A549 (cell line): ENCODE data around the gene PRRC1. TPM values are rescaled to one million over a fixed set of nuclear protein-coding genes. Genes with fewer than 3 reads are reported as not detected.

Experiments used
- ATAC-seq, 2 experiments: fragments of 200-7000 bp in 1 of 2; fragments of >200 bp in 1 of 2; cut with Nextera tagmentation in 1 of 2; cut with Tn5 transposase in 1 of 2; 3 replicates each; pipeline versions ENCODE4 v1.8.0 to v1.9.1; 2018 to 2020; ENCODE audit warnings: mild to moderate bottlenecking in 1 of 2, moderate library complexity in 1 of 2
- CTCF ChIA-PET: fragments of 300-600 bp; sonication (Branson Sonifier 250); formaldehyde crosslinking; extraction: SDS; loops from one replicate; lab custom pipeline; 2021; ENCODE audit warnings: antibody characterized with exemption, inconsistent platforms; lab: Yijun Ruan, JAX
- POLR2A ChIA-PET: fragments of 350-600 bp; formaldehyde crosslinking; extraction: SDS; loops from one replicate; lab custom pipeline; 2021; ENCODE audit warnings: antibody characterized with exemption, inconsistent platforms; lab: Yijun Ruan, JAX
- DNase-seq, 2 experiments: peaks; one replicate each; pipeline versions ENCODE4 v3.0.0 to v3.0.0-alpha.2; 2011 to 2016; ENCODE audit warnings: low read depth in 1 of 2, low spot score in 1 of 2
- FAIRE-seq: peaks from 2 replicates; lab custom pipeline; 2011; peaks lifted over from hg19 to GRCh38; lab: Jason Lieb, UNC
- H3K27ac ChIP-seq, 2 experiments: fragments of >200 bp; sonication (Bioruptor Twin); formaldehyde crosslinking; 3 replicates each; pipeline ENCODE4 v1.5.1; 2016 to 2017
- H3K4me1 ChIP-seq: fragments of >200 bp; sonication (Bioruptor Twin); formaldehyde crosslinking; 3 replicates; pipeline ENCODE4 v1.6.1; 2016
- H3K4me2 ChIP-seq: fragments of >200 bp; sonication (Bioruptor Twin); formaldehyde crosslinking; 3 replicates; pipeline ENCODE4 v1.6.1; 2016
- H3K4me3 ChIP-seq: fragments of >200 bp; sonication (Bioruptor Twin); formaldehyde crosslinking; 3 replicates; pipeline ENCODE4 v1.5.1; 2016
- H3K9me3 ChIP-seq: fragments of >200 bp; sonication (Bioruptor Twin); formaldehyde crosslinking; 3 replicates; pipeline ENCODE4 v1.6.1; 2016
- CBX8 ChIP-seq: fragments of 200-600 bp; sonication (generic); IDR thresholded peaks from 2 replicates; pipeline ENCODE4 v1.6.1; 2016
- CHD2 ChIP-seq: fragments of 150-350 bp; IDR thresholded peaks from 2 replicates; pipeline ENCODE4 v1.6.1; 2014; ENCODE audit warnings: low read length; ENCODE audit not compliant: partially characterized antibody
- CHD4 ChIP-seq: fragments of 200-600 bp; sonication (generic); IDR thresholded peaks from 2 replicates; pipeline ENCODE4 v1.6.1; 2016; ENCODE audit warnings: antibody characterized with exemption, mild to moderate bottlenecking, borderline replicate concordance
- EHMT2 ChIP-seq: fragments of 200-600 bp; sonication (generic); IDR thresholded peaks from 2 replicates; pipeline ENCODE4 v1.6.1; 2016; ENCODE audit warnings: antibody characterized with exemption, low read depth, mild to moderate bottlenecking, moderate library complexity
- EP300 ChIP-seq, 2 experiments: fragments of >200 bp; sonication (Bioruptor Twin); formaldehyde crosslinking; IDR thresholded peaks; 2 replicates in 1 of 2; 3 replicates in 1 of 2; pipeline ENCODE4 v1.6.1; 2016 to 2017
- ESRRA ChIP-seq: fragments of 150-350 bp; IDR thresholded peaks from 2 replicates; pipeline ENCODE4 v1.6.1; 2014; ENCODE audit warnings: mild to moderate bottlenecking, low read length, borderline replicate concordance
- FOXS1 ChIP-seq: fragments of 250-450 bp; sonication (Bioruptor Pico); IDR thresholded peaks from 2 replicates; pipeline ENCODE4 v1.5.0; 2020; ENCODE audit warnings: mild to moderate bottlenecking, moderate library complexity
- HDAC2 ChIP-seq: fragments of 200-600 bp; sonication (generic); IDR thresholded peaks from 2 replicates; pipeline ENCODE4 v1.6.1; 2016
- HOXB13 ChIP-seq: fragments of 250-450 bp; sonication (Bioruptor Pico); IDR thresholded peaks from 2 replicates; pipeline ENCODE4 v1.5.0; 2020; ENCODE audit warnings: low read depth, mild to moderate bottlenecking, moderate library complexity
- JUN ChIP-seq, 2 experiments: fragments of >200 bp; sonication (Bioruptor Twin); formaldehyde crosslinking; IDR thresholded peaks; 2 replicates in 1 of 2; 3 replicates in 1 of 2; pipeline ENCODE4 v1.6.1; 2016 to 2017
- KDM5A ChIP-seq: fragments of 200-600 bp; sonication (generic); IDR thresholded peaks from 2 replicates; pipeline ENCODE4 v1.6.1; 2016; ENCODE audit warnings: antibody characterized with exemption, mild to moderate bottlenecking
- NFE2L2 ChIP-seq: fragments of 150-350 bp; conservative IDR thresholded peaks from 2 replicates; pipeline ENCODE4 v1.6.1; 2014; ENCODE audit warnings: low read length
- NPAS2 ChIP-seq: fragments of 250-450 bp; sonication (Bioruptor Pico); IDR thresholded peaks from 2 replicates; pipeline ENCODE4 v1.8.0; 2022; ENCODE audit warnings: mild to moderate bottlenecking, moderate library complexity, borderline replicate concordance
- PHF8 ChIP-seq: fragments of 200-600 bp; sonication (generic); IDR thresholded peaks from 2 replicates; pipeline ENCODE4 v1.6.1; 2016; ENCODE audit warnings: low read depth, mild to moderate bottlenecking, antibody characterized with exemption, moderate library complexity, borderline replicate concordance
- RAD21 ChIP-seq, 2 experiments: fragments of >200 bp in 1 of 2; sonication (Bioruptor Twin) in 1 of 2; formaldehyde crosslinking in 1 of 2; IDR thresholded peaks in 1 of 2; conservative IDR thresholded peaks in 1 of 2; 2 replicates in 1 of 2; 3 replicates in 1 of 2; pipeline ENCODE4 v1.6.1; 2012 to 2018; ENCODE audit warnings: inconsistent platforms in 1 of 2
- SMC3 ChIP-seq: fragments of >200 bp; sonication (Bioruptor Twin); formaldehyde crosslinking; IDR thresholded peaks from 3 replicates; pipeline ENCODE4 v1.6.1; 2018; ENCODE audit warnings: inconsistent platforms
- ZC3H11A ChIP-seq: fragments of 450-650 bp; IDR thresholded peaks from 2 replicates; pipeline ENCODE4 v1.6.1; 2014; ENCODE audit warnings: antibody characterized with exemption, mild to moderate bottlenecking
- ZFP36 ChIP-seq: fragments of 450-650 bp; IDR thresholded peaks from 2 replicates; pipeline ENCODE4 v1.6.1; 2014; ENCODE audit warnings: borderline replicate concordance; ENCODE audit not compliant: partially characterized antibody
- ZNF302 ChIP-seq: fragments of 250-450 bp; sonication (Bioruptor Pico); IDR thresholded peaks from 2 replicates; pipeline ENCODE4 v1.9.0; 2021; ENCODE audit warnings: inconsistent platforms, mild to moderate bottlenecking, moderate library complexity
- WGBS: methylation state at CpG from one replicate; pipeline ENCODE4 v1.1.6; 2017; ENCODE audit errors: missing lambda C conversion rate; 5-methylcytosine and 5-hydroxymethylcytosine counted together
- polyA plus RNA-seq, 4 experiments: library from polyadenylated mRNA; depleted of rRNA in 3 of 4; stranded (reverse); fragments of >200 nt; fragmentation: RNase III in 1 of 4; extraction: RNeasy Plus Mini Kit Qiagen cat#74134 plus additional on column Dnase treatment in 1 of 4; gene quantifications; 2 replicates in 3 of 4; 3 replicates in 1 of 4; pipeline ENCODE4 v1.2.3, GENCODE V29; 2011 to 2017
- TF ChIP-seq, protein P1 (sequence below): IDR thresholded peaks from 2 replicates; pipeline ENCODE4 v1.6.1; 2012
- TF ChIP-seq, protein P2 (sequence below): fragments of >200 bp; sonication (Bioruptor Twin); formaldehyde crosslinking; IDR thresholded peaks from 3 replicates; pipeline ENCODE4 v1.6.1; 2016
- TF ChIP-seq, protein P3 (sequence below): fragments of >200 bp; sonication (Bioruptor Twin); formaldehyde crosslinking; IDR thresholded peaks from 3 replicates; pipeline ENCODE4 v1.5.1; 2016

The PRRC1 gene
- polyA plus RNA-seq, 2 of the 4 experiments (the other 2 are of a cell fraction): 40.7 to 82.2 TPM

DNA sequence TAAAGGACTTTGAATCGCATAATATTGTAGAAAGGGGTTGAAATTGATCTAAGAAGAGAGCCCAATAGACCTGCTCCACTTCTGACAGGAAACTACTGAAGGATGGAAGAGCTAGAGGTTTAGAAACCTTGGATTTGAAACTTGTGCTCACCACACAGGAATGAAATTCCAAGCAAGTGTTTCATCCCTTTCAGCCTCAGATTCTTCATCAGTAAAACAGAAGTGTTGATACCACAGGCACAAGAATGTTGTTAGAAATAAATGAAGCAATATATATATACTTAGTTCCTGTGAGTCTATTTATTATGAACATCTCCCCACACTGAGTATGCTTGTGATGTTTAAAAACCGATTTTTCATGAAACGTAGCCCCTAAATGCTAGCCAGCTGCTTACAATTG, 43.8 kb downstream of the PRRC1 start:
- Histone ChIP-seq H3K4me1 (no peaks in the 10 kb centered on the region), H3K27ac (no peak overlapping the region), H3K4me3 (no peak overlapping the region), H3K4me2 (no peak overlapping the region), H3K9me3 (no peaks in the 10 kb centered on the region)
- WGBS: 76% methylated on average over 3 of the region's 3 CpGs
- TF ChIP-seq FOXS1 (CRISPR knock-in tag): no peak
- no peak for TF ChIP-seq HOXB13 (CRISPR knock-in tag)
- TF ChIP-seq EHMT2: no peak
- TF ChIP-seq CHD4: no peak
- TF ChIP-seq, protein P1, sequence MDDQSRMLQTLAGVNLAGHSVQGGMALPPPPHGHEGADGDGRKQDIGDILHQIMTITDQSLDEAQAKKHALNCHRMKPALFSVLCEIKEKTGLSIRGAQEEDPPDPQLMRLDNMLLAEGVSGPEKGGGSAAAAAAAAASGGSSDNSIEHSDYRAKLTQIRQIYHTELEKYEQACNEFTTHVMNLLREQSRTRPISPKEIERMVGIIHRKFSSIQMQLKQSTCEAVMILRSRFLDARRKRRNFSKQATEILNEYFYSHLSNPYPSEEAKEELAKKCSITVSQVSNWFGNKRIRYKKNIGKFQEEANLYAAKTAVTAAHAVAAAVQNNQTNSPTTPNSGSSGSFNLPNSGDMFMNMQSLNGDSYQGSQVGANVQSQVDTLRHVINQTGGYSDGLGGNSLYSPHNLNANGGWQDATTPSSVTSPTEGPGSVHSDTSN: no peak
- no peak for TF ChIP-seq EP300 (IDR thresholded peaks at IDR 0.05)
- no peak for TF ChIP-seq ESRRA
- TF ChIP-seq, protein P2, sequence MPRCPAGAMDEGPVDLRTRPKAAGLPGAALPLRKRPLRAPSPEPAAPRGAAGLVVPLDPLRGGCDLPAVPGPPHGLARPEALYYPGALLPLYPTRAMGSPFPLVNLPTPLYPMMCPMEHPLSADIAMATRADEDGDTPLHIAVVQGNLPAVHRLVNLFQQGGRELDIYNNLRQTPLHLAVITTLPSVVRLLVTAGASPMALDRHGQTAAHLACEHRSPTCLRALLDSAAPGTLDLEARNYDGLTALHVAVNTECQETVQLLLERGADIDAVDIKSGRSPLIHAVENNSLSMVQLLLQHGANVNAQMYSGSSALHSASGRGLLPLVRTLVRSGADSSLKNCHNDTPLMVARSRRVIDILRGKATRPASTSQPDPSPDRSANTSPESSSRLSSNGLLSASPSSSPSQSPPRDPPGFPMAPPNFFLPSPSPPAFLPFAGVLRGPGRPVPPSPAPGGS: no peak
- TF ChIP-seq KDM5A: no peak
- TF ChIP-seq ZFP36: no peak
- no peak for TF ChIP-seq PHF8
- no peak for TF ChIP-seq ZC3H11A
- TF ChIP-seq NPAS2 (CRISPR knock-in tag): no peak
- TF ChIP-seq CHD2: no peak
- no peak for TF ChIP-seq ZNF302 (CRISPR knock-in tag)
- no peak for TF ChIP-seq JUN (IDR thresholded peaks at IDR 0.05)
- TF ChIP-seq HDAC2: no peak
- TF ChIP-seq NFE2L2: no peak
- TF ChIP-seq SMC3: no peak
- DNase-seq (no peak), FAIRE-seq (no peak), ATAC-seq (no peak)
- CTCF ChIA-PET: interaction anchor here (1.9 to 3.3 kb wide), 2 partner anchors 11 to 640 kb away, joined by 6 to 17 read pairs; no protein-coding TSS in a partner anchor
- POLR2A ChIA-PET: no interaction called here

DNA sequence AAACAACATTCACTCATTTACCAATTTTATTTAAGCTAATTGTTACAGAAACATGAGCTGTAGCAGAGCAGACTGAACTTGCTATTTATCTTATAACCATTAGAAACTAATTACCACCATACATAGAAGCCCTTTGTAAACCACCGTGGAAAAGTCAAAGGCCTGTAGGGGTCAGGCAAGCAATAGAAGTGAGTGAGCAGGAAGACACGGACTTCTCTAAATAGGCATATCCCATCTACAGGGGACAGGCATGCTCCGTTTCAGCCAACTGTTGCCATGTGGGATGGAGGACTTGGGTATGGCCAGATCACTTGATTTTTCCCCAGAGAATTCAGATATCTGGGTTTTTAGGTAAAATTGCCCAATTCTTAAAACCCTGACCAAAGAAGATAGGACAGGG, 44.8 kb downstream of the PRRC1 start:
- no peak overlapping the region for H3K27ac ChIP-seq
- ChIA-PET POLR2A (no interaction called here), CTCF (interaction anchor here (1.9 to 3.3 kb wide), 2 partner anchors 12 to 639 kb away, joined by 6 to 17 read pairs; no protein-coding TSS in a partner anchor)
- no peak overlapping the region for H3K4me3 ChIP-seq
- no peaks in the 10 kb centered on the region for H3K9me3 ChIP-seq
- DNase-seq: peak in 1 of 2 experiments; percentile 29
- H3K4me2 ChIP-seq: no peak overlapping the region
- H3K4me1 ChIP-seq: no peaks in the 10 kb centered on the region
- ATAC-seq: peak; percentile 74 to 79
- WGBS: 31% methylated on average over 3 of the region's 3 CpGs
- TF ChIP-seq RAD21 (conservative IDR thresholded peaks at IDR 0.05 in 1 of 2, IDR thresholded peaks at IDR 0.05 in 1 of 2): peak; percentile 30 to 40; a peak in 3 of 5 replicates
- TF ChIP-seq CBX8: no peak
- TF ChIP-seq, protein P3, sequence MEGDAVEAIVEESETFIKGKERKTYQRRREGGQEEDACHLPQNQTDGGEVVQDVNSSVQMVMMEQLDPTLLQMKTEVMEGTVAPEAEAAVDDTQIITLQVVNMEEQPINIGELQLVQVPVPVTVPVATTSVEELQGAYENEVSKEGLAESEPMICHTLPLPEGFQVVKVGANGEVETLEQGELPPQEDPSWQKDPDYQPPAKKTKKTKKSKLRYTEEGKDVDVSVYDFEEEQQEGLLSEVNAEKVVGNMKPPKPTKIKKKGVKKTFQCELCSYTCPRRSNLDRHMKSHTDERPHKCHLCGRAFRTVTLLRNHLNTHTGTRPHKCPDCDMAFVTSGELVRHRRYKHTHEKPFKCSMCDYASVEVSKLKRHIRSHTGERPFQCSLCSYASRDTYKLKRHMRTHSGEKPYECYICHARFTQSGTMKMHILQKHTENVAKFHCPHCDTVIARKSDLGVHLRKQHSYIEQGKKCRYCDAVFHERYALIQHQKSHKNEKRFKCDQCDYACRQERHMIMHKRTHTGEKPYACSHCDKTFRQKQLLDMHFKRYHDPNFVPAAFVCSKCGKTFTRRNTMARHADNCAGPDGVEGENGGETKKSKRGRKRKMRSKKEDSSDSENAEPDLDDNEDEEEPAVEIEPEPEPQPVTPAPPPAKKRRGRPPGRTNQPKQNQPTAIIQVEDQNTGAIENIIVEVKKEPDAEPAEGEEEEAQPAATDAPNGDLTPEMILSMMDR: peak; percentile 38
- peak; percentile 18 for FAIRE-seq
